RKO (cell line): ENCODE measurements around the gene DLST.

Source experiments
- DNase-seq: peaks from one replicate; pipeline ENCODE4 v3.0.0-alpha.2; 2016; ENCODE audit warnings: low spot score

Gene DLST

GRCh38 chr14:74896400-74896799 is 14.7 kb downstream of the DLST start:
- DNase-seq = no peak

GRCh38 chr14:74897642-74898041 is 15.9 kb downstream of the DLST start:
- DNase-seq = no peak

GRCh38 chr14:74898083-74898482 is 16.4 kb downstream of the DLST start:
- DNase-seq = no peak

- DNase-seq = no peak
Observed at GRCh38 chr14:74898694-74899093, 17.0 kb downstream of the DLST start.

GRCh38 chr14:74902941-74903705 is 21.4 kb downstream of the DLST start:
- no peak for DNase-seq

GRCh38 chr14:74904635-74905503 is 23.2 kb downstream of the DLST start:
- no peak for DNase-seq

- peak; percentile 29 for DNase-seq
Observed at GRCh38 chr14:74905595-74906142, 24.0 kb downstream of the DLST start.

- no peak for DNase-seq
Observed at GRCh38 chr14:74906925-74907521, 25.3 kb downstream of the DLST start.

GRCh38 chr14:74907744-74908143 is 26.0 kb downstream of the DLST start:
- no peak for DNase-seq

- DNase-seq = no peak
Observed at GRCh38 chr14:74908861-74909341, 27.2 kb downstream of the DLST start.

- DNase-seq = no peak
Observed at GRCh38 chr14:74909501-74909900, 27.8 kb downstream of the DLST start.

- no peak for DNase-seq
Observed at GRCh38 chr14:74909911-74910310, 28.2 kb downstream of the DLST start.

- no peak for DNase-seq
Observed at GRCh38 chr14:74910556-74910955, 28.8 kb downstream of the DLST start.

- no peak for DNase-seq
Observed at GRCh38 chr14:74911221-74911620, 29.5 kb downstream of the DLST start.

- DNase-seq = no peak
Observed at GRCh38 chr14:74911704-74912103, 30.0 kb downstream of the DLST start.

GRCh38 chr14:74912111-74912510 is 30.4 kb downstream of the DLST start:
- DNase-seq = no peak

- no peak for DNase-seq
Observed at GRCh38 chr14:74912801-74913200, 31.1 kb downstream of the DLST start.

- DNase-seq = no peak
Observed at GRCh38 chr14:74913393-74913910, 31.7 kb downstream of the DLST start.

GRCh38 chr14:74913986-74914573 is 32.4 kb downstream of the DLST start:
- DNase-seq = peak; percentile 65

GRCh38 chr14:74915426-74915825 is 33.7 kb downstream of the DLST start:
- DNase-seq = no peak

- DNase-seq = no peak
Observed at GRCh38 chr14:74915826-74916225, 34.1 kb downstream of the DLST start.

- no peak for DNase-seq
Observed at GRCh38 chr14:74917178-74917543, 35.4 kb downstream of the DLST start.
